ENCODE results near the gene NFE2L3. TPM values are rescaled to one million over a fixed set of nuclear protein-coding genes. Genes with fewer than 3 reads are reported as not detected.
"Not testable (repeated sequence)": the region's sequence is repeated elsewhere in the genome, so short reads cannot be mapped to it uniquely, and the experiment has no call there.

The NFE2L3 gene
- total and polyA plus RNA-seq, 7 experiments from 2014 or later, result 1.1 to 49.5 (median 4.5) TPM

DNA sequence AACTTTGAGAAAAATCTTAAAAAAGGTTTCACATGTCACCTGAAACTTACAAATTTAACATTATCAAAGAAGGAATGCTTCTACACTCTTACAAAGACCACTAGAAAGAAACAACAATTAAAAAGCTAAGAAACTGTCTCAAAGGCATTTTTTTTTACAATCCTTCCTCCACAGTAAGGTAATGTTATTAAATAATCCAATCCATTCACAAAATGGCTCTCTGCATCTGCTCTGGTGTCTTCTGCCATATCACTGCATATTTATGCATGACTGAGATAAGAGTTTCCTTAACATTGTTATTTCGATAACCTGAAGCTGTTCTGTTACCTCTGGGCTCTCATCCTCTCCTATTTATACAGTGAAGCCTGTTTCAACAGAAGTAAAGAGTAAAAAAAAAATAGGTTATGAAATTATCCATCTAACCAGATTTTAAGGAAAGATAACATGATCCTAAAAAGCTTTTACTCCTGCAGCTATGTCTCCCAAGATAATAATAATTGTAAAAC, 40.0 kb downstream of the NFE2L3 start:
- ATAC-seq, result no peak
- Histone ChIP-seq H3K9me3 (ENCODE audit: control insufficient read depth in 2 of 3, low read length in 3 of 3) (no peaks in the 10 kb centered on the region), H3K36me3 (ENCODE audit: control insufficient read depth in 2 of 3, insufficient read depth in 3 of 3, low read length in 3 of 3) (peaks cover 49 to 80% (median 52%) of the 10 kb centered on the region in 3 experiments), H3K4me3 (ENCODE audit: low read length) (peak overlapping the region; percentile 8), H3K4me1 (ENCODE audit: control insufficient read depth in 2 of 2, insufficient read depth in 2 of 2, low read length in 2 of 2) (peaks cover 54 to 60% of the 10 kb centered on the region in 2 donors), H3K27me3 (ENCODE audit: control insufficient read depth in 2 of 2, insufficient read depth in 2 of 2, low read length in 2 of 2) (no peaks in the 10 kb centered on the region), H3K27ac (ENCODE audit: low read depth, low read length) (peak overlapping the region; percentile 36)
- no peak for DNase-seq
- Mint-ChIP-seq H3K9me3 (peaks cover 0 to 3% (median 0%) of the 10 kb centered on the region in 11 donors), H3K27me3 (no peaks in the 10 kb centered on the region), H3K4me1 (peaks cover 65 to 98% (median 88%) of the 10 kb centered on the region in 7 donors), H3K4me3 (peak overlapping the region; percentile 30 to 100 (median 62)), H3K27ac (peak overlapping the region in 8 of 9 donors; percentile 10 to 99 (median 72)), H3K36me3 (peaks cover 30 to 80% (median 67%) of the 10 kb centered on the region in 5 donors)
- intact Hi-C loops (cut with micrococcal nuclease), result loop anchor here in 1 of 2 donors (2.0 kb wide), 1 partner anchor 21 kb away; no protein-coding TSS in a partner anchor
- POLR2A ChIA-PET, result interaction anchor here (0.7 to 13.1 kb wide), 12 partner anchors 8 to 1226 kb away, joined by 3 to 289 read pairs (median 6); partner anchors contain the start of genes CBX3, HNRNPA2B1 and NFE2L3
- CTCF ChIA-PET, result interaction anchor here (0.6 to 10.0 kb wide), 8 partner anchors 12 to 300 kb away, joined by 3 to 177 read pairs (median 4); no protein-coding TSS in a partner anchor

DNA sequence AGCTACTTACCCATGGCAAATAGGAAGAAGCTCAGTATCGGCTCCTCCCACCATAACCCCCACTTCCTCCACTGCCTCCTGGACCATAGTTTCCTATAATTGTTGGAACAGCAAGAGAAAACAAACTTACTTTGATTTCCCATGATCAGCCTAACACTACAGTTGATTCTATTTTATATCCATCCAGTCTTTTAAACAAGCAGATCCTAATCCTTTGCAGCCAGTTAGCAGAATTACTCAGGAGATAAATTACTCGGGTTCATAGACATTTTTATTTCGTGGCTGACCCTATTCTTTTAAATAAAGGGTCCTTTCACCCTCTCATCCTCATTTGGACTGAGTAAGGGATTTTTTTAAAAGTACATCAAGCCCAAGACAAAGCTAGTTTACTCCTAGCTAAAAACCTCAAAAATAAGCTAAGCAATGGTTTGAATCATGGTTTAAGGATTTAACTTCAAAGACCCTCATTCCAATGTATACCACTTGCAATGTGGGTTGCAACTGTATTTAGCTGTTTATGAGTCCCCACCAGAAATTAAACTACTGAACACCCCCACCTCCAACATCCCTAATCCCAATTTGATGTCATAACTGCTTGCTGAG, 40.6 kb downstream of the NFE2L3 start:
- ATAC-seq (no peak), DNase-seq (no peak)
- Mint-ChIP-seq H3K4me3 (peak overlapping the region; percentile 30 to 100 (median 64)), H3K27ac (peak overlapping the region; percentile 30 to 99 (median 72)), H3K9me3 (peaks cover 0 to 3% (median 0%) of the 10 kb centered on the region in 11 donors), H3K36me3 (peaks cover 30 to 80% (median 72%) of the 10 kb centered on the region in 5 donors), H3K4me1 (peaks cover 65 to 98% (median 88%) of the 10 kb centered on the region in 7 donors), H3K27me3 (no peaks in the 10 kb centered on the region)
- no peaks in the 10 kb centered on the region for H3K9me3 ChIP-seq (ENCODE audit: control insufficient read depth in 2 of 3, low read length in 3 of 3)
- intact Hi-C loops (cut with micrococcal nuclease), result no loop called here
- ChIA-PET CTCF (interaction anchor here (0.6 to 10.0 kb wide), 7 partner anchors 12 to 300 kb away, joined by 3 to 177 read pairs (median 4); partner anchors contain the start of gene NFE2L3), POLR2A (interaction anchor here (0.6 to 13.1 kb wide), 12 partner anchors 7 to 1227 kb away, joined by 3 to 289 read pairs (median 6); partner anchors contain the start of genes CBX3, HNRNPA2B1 and NFE2L3)
- peak overlapping the region; percentile 8 for H3K4me3 ChIP-seq (ENCODE audit: low read length)
- H3K4me1 ChIP-seq (ENCODE audit: control insufficient read depth in 2 of 2, insufficient read depth in 2 of 2, low read length in 2 of 2), result peaks cover 59 to 65% of the 10 kb centered on the region in 2 donors
- no peaks in the 10 kb centered on the region for H3K27me3 ChIP-seq (ENCODE audit: control insufficient read depth in 2 of 2, insufficient read depth in 2 of 2, low read length in 2 of 2)
- H3K27ac ChIP-seq (ENCODE audit: low read depth, low read length), result peak overlapping the region; percentile 36
- peaks cover 54 to 86% (median 58%) of the 10 kb centered on the region in 3 experiments for H3K36me3 ChIP-seq (ENCODE audit: control insufficient read depth in 2 of 3, insufficient read depth in 3 of 3, low read length in 3 of 3)

DNA sequence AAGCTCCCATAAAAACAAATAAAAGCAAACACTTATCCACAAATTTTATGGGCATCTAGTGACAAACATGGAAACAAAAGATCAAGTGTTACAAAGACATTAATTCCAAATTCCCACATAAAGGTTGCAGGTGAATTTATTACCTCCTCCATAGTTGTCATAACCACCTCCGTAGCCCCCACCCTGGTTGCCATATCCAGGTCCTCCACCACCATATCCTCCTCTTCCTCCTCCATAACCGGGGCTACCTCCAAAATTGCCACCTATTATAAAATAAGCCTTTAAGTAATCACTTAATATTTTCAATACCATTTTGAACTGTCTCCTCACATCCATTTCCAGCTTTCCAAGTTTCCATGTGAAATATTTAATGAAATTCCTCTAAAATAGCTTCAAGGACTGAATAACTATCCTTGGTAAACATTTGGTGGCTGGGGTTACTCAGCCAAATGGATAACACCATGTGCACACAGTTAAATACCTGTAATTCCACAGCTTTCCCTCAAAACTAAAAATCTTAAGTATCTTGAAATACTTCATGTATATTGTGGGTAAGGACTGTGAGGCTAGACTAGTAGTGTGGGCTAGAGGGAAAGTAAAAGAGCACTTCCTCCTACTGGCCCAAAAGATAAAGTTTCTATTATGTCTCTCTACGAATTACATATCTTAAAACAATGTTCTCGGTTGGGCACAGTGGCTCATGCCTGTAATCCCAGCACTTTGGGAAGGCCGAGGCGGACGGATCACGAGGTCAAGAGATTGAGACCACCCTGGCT, 41.6 kb downstream of the NFE2L3 start:
- Histone ChIP-seq H3K27ac (ENCODE audit: low read depth, low read length) (peak overlapping the region; percentile 36), H3K27me3 (ENCODE audit: control insufficient read depth in 2 of 2, insufficient read depth in 2 of 2, low read length in 2 of 2) (no peaks in the 10 kb centered on the region), H3K4me1 (ENCODE audit: control insufficient read depth in 2 of 2, insufficient read depth in 2 of 2, low read length in 2 of 2) (peaks cover 56 to 68% of the 10 kb centered on the region in 2 donors), H3K9me3 (ENCODE audit: control insufficient read depth in 2 of 3, low read length in 3 of 3) (no peaks in the 10 kb centered on the region), H3K4me3 (ENCODE audit: low read length) (no peak overlapping the region), H3K36me3 (ENCODE audit: control insufficient read depth in 2 of 3, insufficient read depth in 3 of 3, low read length in 3 of 3) (peaks cover 54 to 83% (median 58%) of the 10 kb centered on the region in 3 experiments)
- Mint-ChIP-seq H3K9me3 (peaks cover 0 to 3% (median 0%) of the 10 kb centered on the region in 11 donors), H3K4me1 (peaks cover 65 to 92% (median 83%) of the 10 kb centered on the region in 7 donors), H3K27ac (peak overlapping the region; percentile 49 to 99 (median 81)), H3K4me3 (peak overlapping the region; percentile 40 to 100 (median 72)), H3K27me3 (no peaks in the 10 kb centered on the region), H3K36me3 (peaks cover 30 to 81% (median 75%) of the 10 kb centered on the region in 5 donors)
- intact Hi-C loops (cut with micrococcal nuclease), result no loop called here
- DNase-seq (no peak), ATAC-seq (peak; percentile 17)
- POLR2A ChIA-PET, result interaction anchor here (1.3 to 13.1 kb wide), 8 partner anchors 8 to 103 kb away, joined by 3 to 289 read pairs (median 12); partner anchors contain the start of genes CBX3 and NFE2L3
- CTCF ChIA-PET, result interaction anchor here (0.6 to 10.0 kb wide), 4 partner anchors 22 to 301 kb away, joined by 3 to 177 read pairs (median 9); no protein-coding TSS in a partner anchor

DNA sequence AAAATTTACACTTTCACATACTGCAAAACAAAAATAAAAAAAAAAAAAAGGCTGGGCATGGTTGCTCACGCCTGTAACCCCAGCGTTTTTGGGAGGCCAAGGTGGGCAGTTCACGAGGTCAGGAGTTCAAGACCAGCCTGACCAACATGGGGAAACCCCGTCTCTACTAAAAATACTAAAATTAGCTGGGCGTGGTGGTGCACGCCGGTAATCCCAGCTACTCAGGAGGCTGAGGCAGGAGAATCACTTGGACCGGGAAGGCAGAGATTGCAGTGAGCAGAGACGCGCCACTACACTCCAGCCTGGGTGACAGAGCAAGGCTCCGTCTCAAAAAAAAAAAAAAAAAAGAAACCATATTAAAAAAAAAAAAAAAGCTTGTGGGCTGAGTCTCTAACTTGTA, 42.8 kb downstream of the NFE2L3 start:
- CTCF ChIA-PET, result interaction anchor here (0.6 to 10.0 kb wide), 4 partner anchors 39 to 178 kb away, joined by 3 to 177 read pairs (median 10); no protein-coding TSS in a partner anchor
- POLR2A ChIA-PET, result interaction anchor here (0.5 to 13.1 kb wide), 7 partner anchors 11 to 104 kb away, joined by 3 to 289 read pairs (median 8); partner anchors contain the start of gene NFE2L3
- Mint-ChIP-seq H3K4me1 (peaks cover 63 to 86% (median 75%) of the 10 kb centered on the region in 7 donors), H3K4me3 (peak overlapping the region in 9 of 10 donors; percentile 67 to 100 (median 94)), H3K27ac (peak overlapping the region in 6 of 9 donors; percentile 20 to 99 (median 82)), H3K36me3 (peaks cover 33 to 82% (median 80%) of the 10 kb centered on the region in 5 donors)
- intact Hi-C loops (cut with micrococcal nuclease), result loop anchor here in 1 of 2 donors (5.0 kb wide), 1 partner anchor 302 kb away; no protein-coding TSS in a partner anchor
- peaks cover 50 to 81% (median 56%) of the 10 kb centered on the region in 3 experiments for H3K36me3 ChIP-seq (ENCODE audit: control insufficient read depth in 2 of 3, insufficient read depth in 3 of 3, low read length in 3 of 3)
- H3K4me3 ChIP-seq (ENCODE audit: low read length), result peak overlapping the region; percentile 6
- not testable (repeated sequence) for ATAC-seq; H3K9me3 Mint-ChIP-seq; H3K27me3 ChIP-seq (ENCODE audit: control insufficient read depth in 2 of 2, insufficient read depth in 2 of 2, low read length in 2 of 2); H3K9me3 ChIP-seq (ENCODE audit: control insufficient read depth in 2 of 3, low read length in 3 of 3); H3K27me3 Mint-ChIP-seq; DNase-seq
- peaks cover 56 to 68% of the 10 kb centered on the region in 2 donors for H3K4me1 ChIP-seq (ENCODE audit: control insufficient read depth in 2 of 2, insufficient read depth in 2 of 2, low read length in 2 of 2)
- peak overlapping the region; percentile 24 for H3K27ac ChIP-seq (ENCODE audit: low read depth, low read length)

DNA sequence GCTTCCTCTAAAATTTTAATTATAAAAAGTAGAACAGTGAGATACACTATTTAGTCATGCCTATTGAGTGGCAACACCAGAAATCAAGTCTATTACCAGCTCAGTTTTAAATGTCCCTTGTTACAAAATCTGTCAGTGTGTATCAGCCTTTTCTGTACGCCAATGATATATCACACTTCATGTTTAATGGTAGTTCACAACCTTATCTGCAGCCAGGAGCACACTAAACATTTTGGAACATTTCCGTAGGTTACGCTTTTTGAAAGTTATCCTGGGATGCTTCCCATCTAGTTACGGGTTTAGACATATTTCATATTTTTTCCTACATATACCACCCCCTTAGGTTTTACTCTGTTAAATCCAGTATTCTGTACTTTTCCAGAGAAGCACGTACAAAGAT, 43.2 kb downstream of the NFE2L3 start:
- peaks cover 56 to 66% of the 10 kb centered on the region in 2 donors for H3K4me1 ChIP-seq (ENCODE audit: control insufficient read depth in 2 of 2, insufficient read depth in 2 of 2, low read length in 2 of 2)
- H3K36me3 Mint-ChIP-seq, result peaks cover 33 to 82% (median 80%) of the 10 kb centered on the region in 5 donors
- H3K4me3 ChIP-seq (ENCODE audit: low read length), result no peak overlapping the region
- H3K27me3 ChIP-seq (ENCODE audit: control insufficient read depth in 2 of 2, insufficient read depth in 2 of 2, low read length in 2 of 2), result no peaks in the 10 kb centered on the region
- H3K27ac ChIP-seq (ENCODE audit: low read depth, low read length), result no peak overlapping the region
- peaks cover 50 to 84% (median 52%) of the 10 kb centered on the region in 3 experiments for H3K36me3 ChIP-seq (ENCODE audit: control insufficient read depth in 2 of 3, insufficient read depth in 3 of 3, low read length in 3 of 3)
- peak overlapping the region in 6 of 9 donors; percentile 55 to 99 (median 76) for H3K27ac Mint-ChIP-seq
- H3K27me3 Mint-ChIP-seq, result peaks cover 0 to 2% (median 0%) of the 10 kb centered on the region in 5 donors
- peaks cover 61 to 84% (median 72%) of the 10 kb centered on the region in 7 donors for H3K4me1 Mint-ChIP-seq
- H3K9me3 ChIP-seq (ENCODE audit: control insufficient read depth in 2 of 3, low read length in 3 of 3), result no peaks in the 10 kb centered on the region
- H3K9me3 Mint-ChIP-seq, result peaks cover 0 to 11% (median 0%) of the 10 kb centered on the region in 11 donors
- DNase-seq, result no peak
- POLR2A ChIA-PET, result interaction anchor here (0.5 to 13.1 kb wide), 7 partner anchors 10 to 105 kb away, joined by 3 to 289 read pairs (median 8); partner anchors contain the start of gene NFE2L3
- intact Hi-C loops (cut with micrococcal nuclease), result loop anchor here in 1 of 2 donors (5.0 kb wide), 1 partner anchor 303 kb away; no protein-coding TSS in a partner anchor
- H3K4me3 Mint-ChIP-seq, result peak overlapping the region in 9 of 10 donors; percentile 13 to 100 (median 98)
- no peak for ATAC-seq
- CTCF ChIA-PET, result interaction anchor here (0.6 to 10.0 kb wide), 4 partner anchors 40 to 178 kb away, joined by 3 to 177 read pairs (median 10); no protein-coding TSS in a partner anchor

Measured in naive thymus-derived CD4-positive, alpha-beta T cell (primary cell).